Thyroid gland (tissue), 4 donors: Measurements from ENCODE around the gene COG5. TPM values are rescaled to one million over a fixed set of nuclear protein-coding genes. Genes with fewer than 3 reads are reported as not detected.

ENCODE experiments used
- DNase-seq, 2 donors: peaks; one replicate each; pipeline ENCODE4 v3.0.0-alpha.2; 2019
- H3K27ac ChIP-seq, 3 donors: fragments of 200-600 bp; sonication (generic); 1 replicate in 2 of 3; 2 replicates in 1 of 3; pipeline ENCODE4 v1.5.1; 2016 to 2019; ENCODE audit warnings: mild to moderate bottlenecking in 1 of 3, moderate library complexity in 1 of 3
- H3K27me3 ChIP-seq: fragments of 200-600 bp; sonication (generic); one replicate; pipeline ENCODE4 v1.5.1; 2019
- H3K36me3 ChIP-seq, 2 donors: fragments of 200-600 bp; sonication (generic); one replicate each; pipeline ENCODE4 v1.5.1; 2016 to 2019
- H3K4me1 ChIP-seq, 2 donors: fragments of 200-600 bp; sonication (generic); one replicate each; pipeline ENCODE4 v1.5.1; 2017 to 2019
- H3K4me3 ChIP-seq, 3 donors: fragments of 200-600 bp; sonication (generic); replicated peaks in 1 of 3; 1 replicate in 2 of 3; 2 replicates in 1 of 3; pipeline ENCODE4 v1.5.1; 2016; ENCODE audit warnings: mild to moderate bottlenecking in 1 of 3
- H3K9me3 ChIP-seq: fragments of 200-600 bp; sonication (generic); one replicate; pipeline ENCODE4 v1.5.1; 2017
- CTCF ChIP-seq, 6 experiments: fragments of 200-600 bp in 3 of 6; fragments of 450-650 bp in 3 of 6; sonication (generic) in 3 of 6; IDR thresholded peaks; one replicate each; pipeline ENCODE4 v1.5.1; 2016 to 2019; ENCODE audit warnings: antibody characterized with exemption in 6 of 6, mild to moderate bottlenecking in 2 of 6, inconsistent platforms in 1 of 6, moderate library complexity in 1 of 6
- POLR2A ChIP-seq, 2 donors: fragments of 450-650 bp; IDR thresholded peaks; one replicate each; pipeline ENCODE4 v1.6.1; 2017; ENCODE audit warnings: antibody characterized with exemption in 2 of 2, mild to moderate bottlenecking in 2 of 2, moderate library complexity in 1 of 2
- WGBS, 2 donors: methylation state at CpG; one replicate each; pipeline ENCODE4 v1.1.5; 2017; 5-methylcytosine and 5-hydroxymethylcytosine counted together
- intact Hi-C: fragments of 100-400 bp; cut with DNase I; formaldehyde crosslinking; loops from one replicate; pipeline ENCODE4 v1.15.1; 2023
- total RNA-seq, 4 donors: library from RNA; depleted of rRNA; stranded (reverse); fragments of >200 nt; gene quantifications; one replicate each; pipeline ENCODE4 v1.2.3, GENCODE V29; 2016

COG5 gene
- total RNA-seq, 4 donors from 2014 or later: 108 to 268 (median 148) TPM

DNA sequence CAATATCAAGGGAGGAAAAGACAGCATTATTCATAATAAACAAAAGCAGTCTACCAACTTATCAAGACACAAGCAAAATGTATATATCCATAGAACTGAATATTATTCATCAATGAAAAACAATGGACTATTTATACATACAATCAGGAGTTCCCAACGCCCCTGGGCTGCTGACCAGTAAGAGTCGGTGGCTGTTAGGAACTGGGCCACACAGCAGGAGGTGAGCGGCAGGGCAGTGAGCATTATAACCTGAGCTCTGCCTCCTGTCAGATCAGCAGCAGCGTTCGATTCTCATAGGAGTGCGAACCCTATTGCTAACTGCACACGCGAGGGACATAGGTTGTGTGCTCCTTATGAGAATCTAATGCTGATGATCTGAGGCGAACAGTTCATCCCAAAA, 165.6 kb downstream of the COG5 start:
- no peaks in the 10 kb centered on the region for H3K9me3 ChIP-seq
- TF ChIP-seq POLR2A (IDR thresholded peaks at IDR 0.05) (no peak), CTCF (IDR thresholded peaks at IDR 0.05) (no peak)
- DNase-seq: no peak
- no peaks in the 10 kb centered on the region for H3K36me3 ChIP-seq
- no peak overlapping the region for H3K4me3 ChIP-seq
- no peak overlapping the region for H3K27ac ChIP-seq
- WGBS, 2 donors: 91 to 93% methylated on average over 9 of the region's 9 CpGs
- H3K27me3 ChIP-seq: no peaks in the 10 kb centered on the region
- H3K4me1 ChIP-seq: peaks cover 0 to 4% of the 10 kb centered on the region in 2 donors
- intact Hi-C loops: no loop called here

- no peak for TF ChIP-seq POLR2A (IDR thresholded peaks at IDR 0.05)
- WGBS, 2 donors: 64 to 65% methylated on average over 2 of the region's 2 CpGs
- peak; percentile 8 to 40 for DNase-seq
- intact Hi-C loops: no loop called here
- Histone ChIP-seq H3K27me3 (no peaks in the 10 kb centered on the region), H3K4me3 (no peak overlapping the region), H3K9me3 (no peaks in the 10 kb centered on the region), H3K36me3 (no peaks in the 10 kb centered on the region), H3K27ac (no peak overlapping the region), H3K4me1 (peaks cover 0 to 4% of the 10 kb centered on the region in 2 donors)
Measured at GRCh38 chr7:107396990-107397389, 166.7 kb downstream of the COG5 start.

GRCh38 chr7:107396081-107396480, 167.6 kb downstream of the COG5 start:
- Histone ChIP-seq H3K27ac (no peak overlapping the region), H3K36me3 (no peaks in the 10 kb centered on the region), H3K9me3 (no peaks in the 10 kb centered on the region), H3K27me3 (no peaks in the 10 kb centered on the region), H3K4me1 (peaks cover 0 to 4% of the 10 kb centered on the region in 2 donors), H3K4me3 (no peak overlapping the region)
- intact Hi-C loops: no loop called here
- TF ChIP-seq CTCF (IDR thresholded peaks at IDR 0.05) (no peak), POLR2A (IDR thresholded peaks at IDR 0.05) (no peak)
- DNase-seq: no peak
- WGBS, 2 donors: 97 to 98% methylated on average over 1 of the region's 1 CpG

GRCh38 chr7:107394831-107395230, 168.9 kb downstream of the COG5 start:
- no peak for TF ChIP-seq CTCF (IDR thresholded peaks at IDR 0.05)
- TF ChIP-seq POLR2A (IDR thresholded peaks at IDR 0.05): no peak
- H3K4me1 ChIP-seq: peaks cover 0 to 4% of the 10 kb centered on the region in 2 donors
- no peak overlapping the region for H3K4me3 ChIP-seq
- no peak overlapping the region for H3K27ac ChIP-seq
- H3K9me3 ChIP-seq: no peaks in the 10 kb centered on the region
- intact Hi-C loops: no loop called here
- H3K36me3 ChIP-seq: no peaks in the 10 kb centered on the region
- no peaks in the 10 kb centered on the region for H3K27me3 ChIP-seq
- DNase-seq: no peak
- WGBS, 2 donors: 83 to 85% methylated on average over 1 of the region's 1 CpG

DNA sequence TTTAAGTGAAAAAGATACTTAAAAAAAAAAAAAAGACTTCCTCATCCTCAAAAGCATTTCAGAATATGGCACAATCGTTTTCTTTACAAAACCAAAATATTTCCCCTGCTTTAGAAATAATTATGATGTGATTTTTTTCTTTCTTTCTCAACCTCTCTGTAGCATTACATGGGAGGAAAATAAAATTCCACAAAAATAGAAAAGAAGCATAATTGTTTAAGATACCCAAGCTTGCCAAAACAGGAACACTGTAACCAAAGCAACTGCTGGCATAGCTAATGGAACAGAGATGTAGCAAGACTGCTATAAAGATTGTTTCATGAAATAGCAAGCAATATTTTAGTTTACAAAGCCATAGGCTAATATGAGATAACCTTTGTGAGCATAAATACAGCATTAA, 169.4 kb downstream of the COG5 start:
- peaks cover 0 to 4% of the 10 kb centered on the region in 2 donors for H3K4me1 ChIP-seq
- no peak overlapping the region for H3K4me3 ChIP-seq
- no peaks in the 10 kb centered on the region for H3K27me3 ChIP-seq
- TF ChIP-seq POLR2A (IDR thresholded peaks at IDR 0.05) (no peak), CTCF (IDR thresholded peaks at IDR 0.05) (no peak)
- H3K36me3 ChIP-seq: no peaks in the 10 kb centered on the region
- DNase-seq: no peak
- intact Hi-C loops: no loop called here
- WGBS, 2 donors: 83 to 89% methylated on average over 1 of the region's 1 CpG
- H3K9me3 ChIP-seq: no peaks in the 10 kb centered on the region
- no peak overlapping the region for H3K27ac ChIP-seq

GRCh38 chr7:107392830-107393229, 170.9 kb downstream of the COG5 start:
- H3K4me1 ChIP-seq: peaks cover 0 to 9% of the 10 kb centered on the region in 2 donors
- no peak overlapping the region for H3K27ac ChIP-seq
- intact Hi-C loops: no loop called here
- WGBS, 2 donors: 90 to 98% methylated on average over 3 of the region's 3 CpGs
- DNase-seq: no peak
- H3K4me3 ChIP-seq: no peak overlapping the region
- no peaks in the 10 kb centered on the region for H3K9me3 ChIP-seq
- no peaks in the 10 kb centered on the region for H3K36me3 ChIP-seq
- TF ChIP-seq CTCF (IDR thresholded peaks at IDR 0.05): no peak
- no peak for TF ChIP-seq POLR2A (IDR thresholded peaks at IDR 0.05)
- H3K27me3 ChIP-seq: no peaks in the 10 kb centered on the region
